ENCODE measurements around the gene CLPTM1L.
"Not testable (repeated sequence)": the region's sequence is repeated elsewhere in the genome, so short reads cannot be mapped to it uniquely, and the experiment has no call there.

Gene CLPTM1L

GRCh38 chr5:1291611-1292080 is 53.3 kb downstream of the CLPTM1L start:
- no peak for DNase-seq (ENCODE audit: low read depth)

DNA sequence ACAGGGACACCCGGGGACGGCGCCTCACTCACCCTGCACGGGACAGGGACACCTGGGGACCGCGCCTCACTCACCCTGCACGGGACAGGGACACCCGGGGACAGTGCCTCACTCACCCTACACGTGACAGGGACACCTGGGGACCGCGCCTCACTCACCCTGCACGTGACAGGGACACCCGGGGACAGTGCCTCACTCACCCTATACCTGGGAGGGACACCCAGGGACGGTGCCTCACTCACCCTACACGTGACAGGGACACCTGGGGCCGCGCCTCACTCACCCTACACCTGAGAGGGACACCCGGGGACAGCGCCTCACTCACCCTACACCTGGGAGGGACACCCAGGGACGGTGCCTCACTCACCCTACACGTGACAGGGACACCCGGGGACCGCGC is 53.9 kb downstream of the CLPTM1L start:
- not testable (repeated sequence) for DNase-seq (ENCODE audit: low read depth)

DNA sequence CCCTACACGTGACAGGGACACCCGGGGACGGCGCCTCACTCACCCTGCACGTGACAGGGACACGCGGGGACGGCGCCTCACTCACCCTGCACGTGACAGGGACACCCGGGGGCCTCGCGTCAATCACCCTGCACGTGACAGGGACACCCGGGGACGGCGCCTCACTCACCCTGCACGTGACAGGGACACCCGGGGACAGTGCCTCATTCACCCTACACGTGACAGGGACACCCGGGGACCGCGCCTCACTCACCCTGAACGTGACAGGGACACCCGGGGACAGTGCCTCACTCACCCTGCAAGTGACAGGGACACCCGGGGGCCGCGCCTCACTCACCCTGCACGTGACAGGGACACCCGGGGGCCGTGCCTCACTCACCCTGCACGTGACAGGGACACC is 55.3 kb downstream of the CLPTM1L start:
- DNase-seq (ENCODE audit: low read depth) = not testable (repeated sequence)

DNA sequence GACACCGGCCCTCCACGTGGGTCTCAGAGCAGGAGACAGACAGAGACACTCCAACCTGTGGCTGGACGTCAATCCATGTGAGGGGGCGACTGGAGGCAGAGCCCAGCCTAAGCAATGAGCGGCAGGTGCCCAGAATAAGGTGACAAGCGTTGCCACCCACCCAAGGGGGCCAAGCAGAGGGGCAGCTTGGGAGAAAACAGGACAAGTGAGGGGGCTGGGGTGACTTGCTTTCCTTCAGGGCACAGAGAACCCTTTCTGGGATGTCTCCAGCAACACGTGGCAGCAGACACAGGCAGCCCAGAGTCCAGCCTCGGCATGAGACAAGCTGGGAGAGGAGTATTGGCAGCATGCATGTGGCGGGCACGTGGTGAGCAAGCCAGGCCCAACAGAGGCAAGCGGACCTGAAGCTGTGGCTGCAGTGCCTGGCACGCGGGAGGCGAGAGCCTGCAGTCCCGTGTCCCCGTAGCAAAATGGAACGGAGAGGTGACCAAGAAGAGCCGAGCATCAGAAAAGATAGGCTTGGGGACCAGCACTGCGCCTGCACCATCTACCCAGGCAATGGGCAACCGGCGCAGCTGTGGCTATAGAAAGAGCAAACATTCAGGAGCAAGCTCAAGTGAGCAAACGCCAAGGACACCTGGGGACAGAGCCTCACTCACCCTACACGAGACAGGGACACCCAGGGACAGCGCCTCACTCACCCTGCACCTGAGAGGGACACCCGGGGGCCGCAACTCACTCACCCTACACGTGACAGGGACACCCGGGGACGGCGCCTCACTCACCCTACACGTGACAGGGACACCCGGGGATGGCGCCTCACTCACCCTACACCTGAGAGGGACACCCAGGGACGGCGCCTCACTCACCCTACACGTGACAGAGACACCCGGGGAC is 56.2 kb downstream of the CLPTM1L start:
- DNase-seq (ENCODE audit: low read depth) = no peak

GRCh38 chr5:1285883-1286291 is 59.0 kb downstream of the CLPTM1L start:
- DNase-seq (ENCODE audit: low read depth) = no peak

DNA sequence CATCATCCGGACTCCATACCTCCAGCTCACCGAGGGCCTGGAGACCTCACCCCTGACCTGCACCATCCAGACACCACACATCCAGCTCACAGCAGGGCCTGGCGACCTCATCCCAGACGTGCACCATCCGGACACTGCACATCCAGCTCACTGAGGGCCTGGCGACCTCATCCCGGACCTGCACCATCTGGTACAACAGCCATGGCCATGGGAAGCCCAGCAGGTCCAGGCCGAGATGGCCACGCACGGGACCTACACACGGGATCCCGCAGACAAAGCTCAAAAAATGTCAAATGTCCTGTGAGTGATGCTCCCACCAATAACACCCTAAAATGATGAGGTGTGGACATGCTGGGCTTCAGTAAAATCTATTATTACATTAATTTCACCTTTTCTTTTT is 59.8 kb downstream of the CLPTM1L start:
- no peak for DNase-seq (ENCODE audit: low read depth)

- not testable (repeated sequence) for DNase-seq (ENCODE audit: low read depth)
Observed at GRCh38 chr5:1284336-1284970, 60.4 kb downstream of the CLPTM1L start.

GRCh38 chr5:1283729-1284041 is 61.2 kb downstream of the CLPTM1L start:
- not testable (repeated sequence) for DNase-seq (ENCODE audit: low read depth)

- DNase-seq (ENCODE audit: low read depth) = not testable (repeated sequence)
Observed at GRCh38 chr5:1282993-1283728, 61.7 kb downstream of the CLPTM1L start.

DNA sequence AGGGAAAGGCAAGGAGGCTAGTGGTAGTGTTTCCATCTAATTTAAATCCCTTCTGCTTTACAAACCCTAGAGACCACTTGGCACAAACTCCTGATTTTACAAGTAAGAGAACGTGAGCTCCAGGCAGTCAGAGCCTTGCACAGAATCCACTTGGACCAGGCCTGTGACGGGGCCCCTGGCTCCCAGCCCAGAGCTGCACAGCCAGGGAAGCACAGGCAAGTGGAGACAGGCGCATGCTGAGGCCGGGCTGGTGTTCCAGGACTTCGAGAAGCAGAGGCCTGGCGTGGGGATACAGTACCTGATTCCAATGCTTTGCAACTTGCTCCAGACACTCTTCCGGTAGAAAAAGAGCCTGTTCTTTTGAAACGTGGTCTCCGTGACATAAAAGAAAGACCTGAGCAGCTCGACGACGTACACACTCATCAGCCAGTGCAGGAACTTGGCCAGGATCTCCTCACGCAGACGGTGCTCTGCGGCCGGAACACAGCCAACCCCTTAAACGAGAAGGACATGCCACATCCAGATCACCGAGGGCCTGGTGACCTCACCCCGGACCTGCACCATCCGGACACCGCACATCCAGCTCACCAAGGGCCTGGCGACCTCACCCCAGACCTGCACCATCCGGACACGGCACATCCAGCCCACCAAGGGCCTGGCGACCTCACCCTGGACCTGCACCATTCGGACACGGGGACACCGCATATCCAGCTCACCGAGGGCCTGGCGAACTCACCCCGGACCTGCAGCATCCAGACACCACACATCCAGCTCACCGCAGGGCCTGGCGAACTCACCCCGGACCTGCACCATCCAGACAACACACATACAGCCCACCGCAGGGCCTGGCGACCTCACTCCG is 62.5 kb downstream of the CLPTM1L start:
- no peak for DNase-seq (ENCODE audit: low read depth)

DNA sequence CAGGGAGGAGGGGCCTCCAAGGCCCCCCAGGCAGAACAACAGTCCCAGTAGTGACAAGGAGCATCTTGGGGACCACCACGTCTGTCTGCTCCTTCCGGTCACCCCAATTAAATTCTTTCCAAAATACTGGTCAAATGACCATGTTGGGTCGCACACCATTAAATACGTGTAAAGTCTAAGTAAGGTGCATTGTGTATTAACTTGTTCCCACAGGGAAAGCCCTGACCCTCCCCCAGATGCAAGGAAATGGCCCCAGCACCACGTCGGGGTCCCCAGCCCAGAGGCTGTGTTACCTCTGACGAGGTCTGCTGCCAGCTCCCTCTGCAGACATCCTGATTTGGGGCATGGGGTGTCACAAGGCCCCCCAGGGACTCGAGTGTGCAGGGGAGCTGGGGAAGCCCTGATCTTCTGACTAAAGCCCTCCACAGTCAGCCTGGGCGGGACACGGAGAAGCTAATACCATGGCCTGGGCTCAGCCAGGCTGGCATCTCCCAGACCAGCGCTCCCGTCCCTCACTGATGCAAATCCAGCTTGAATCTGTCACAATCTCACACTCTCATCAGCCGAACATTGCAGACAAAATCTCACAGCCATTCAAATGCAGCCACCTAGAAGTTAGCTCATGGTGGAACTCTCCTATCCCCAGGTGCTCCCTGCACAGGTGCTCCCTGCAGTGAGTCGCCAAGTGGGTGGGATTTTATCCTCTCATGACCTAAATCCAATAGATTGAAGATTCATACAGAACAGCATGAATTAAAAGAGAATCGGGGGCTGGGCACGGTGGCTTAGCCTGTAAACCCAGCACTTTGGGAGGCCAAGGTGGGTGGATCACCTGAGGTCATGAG is 63.6 kb downstream of the CLPTM1L start:
- no peak for DNase-seq (ENCODE audit: low read depth)

GRCh38 chr5:1280177-1281037 is 64.5 kb downstream of the CLPTM1L start:
- no peak for DNase-seq (ENCODE audit: low read depth)

DNA sequence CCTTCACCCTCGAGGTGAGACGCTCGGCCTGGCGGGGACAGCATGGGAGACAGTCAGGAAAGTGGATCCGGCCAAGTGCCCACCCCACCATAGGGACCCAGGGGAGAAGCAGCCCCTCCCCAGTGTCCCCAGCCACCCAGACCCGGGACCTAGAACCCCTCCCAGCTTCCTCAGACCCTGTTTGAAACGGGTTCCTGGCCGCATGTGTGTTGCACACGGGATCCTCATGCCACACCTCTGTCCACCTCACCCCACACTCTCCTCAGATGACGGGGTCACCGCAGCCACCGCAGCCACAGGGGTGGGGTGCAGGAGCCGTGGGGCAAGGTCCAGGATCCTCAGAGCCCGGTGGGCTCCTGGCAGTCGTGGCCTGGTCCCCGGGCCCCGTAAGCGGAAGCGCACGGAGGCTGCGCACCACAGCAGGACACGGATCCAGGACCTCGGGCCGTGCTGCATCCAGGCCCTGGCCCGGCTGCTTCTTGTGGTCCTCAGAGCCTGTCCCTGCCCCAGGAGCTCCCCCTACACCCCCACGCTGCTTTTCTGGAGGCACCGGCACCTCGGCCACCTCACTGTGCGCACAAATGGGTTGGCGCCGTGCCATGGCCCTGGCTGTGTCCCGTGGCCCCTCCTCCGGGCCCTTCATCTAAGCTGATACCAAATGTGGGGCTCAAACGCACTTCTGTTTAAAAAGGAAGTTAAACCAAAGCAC is 65.3 kb downstream of the CLPTM1L start:
- DNase-seq (ENCODE audit: low read depth) = no peak

GRCh38 chr5:1278656-1279442 is 66.0 kb downstream of the CLPTM1L start:
- DNase-seq (ENCODE audit: low read depth) = no peak

DNA sequence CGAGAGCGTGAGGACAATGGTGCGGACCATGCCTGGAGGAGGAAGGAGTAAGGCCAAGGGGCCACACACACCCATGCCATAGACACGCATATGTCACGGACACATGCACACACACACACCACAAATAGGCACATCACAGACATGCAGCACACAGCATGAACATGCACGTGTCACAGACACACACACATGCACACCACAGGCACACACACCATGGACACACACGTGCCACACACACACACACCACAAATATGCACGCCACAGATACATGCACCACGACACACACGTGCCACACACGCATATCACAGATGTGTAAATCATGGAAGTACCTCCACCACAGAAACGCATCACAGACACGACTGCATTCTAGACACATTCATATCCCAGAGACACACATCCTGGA is 66.7 kb downstream of the CLPTM1L start:
- no peak for DNase-seq (ENCODE audit: low read depth)

DNA sequence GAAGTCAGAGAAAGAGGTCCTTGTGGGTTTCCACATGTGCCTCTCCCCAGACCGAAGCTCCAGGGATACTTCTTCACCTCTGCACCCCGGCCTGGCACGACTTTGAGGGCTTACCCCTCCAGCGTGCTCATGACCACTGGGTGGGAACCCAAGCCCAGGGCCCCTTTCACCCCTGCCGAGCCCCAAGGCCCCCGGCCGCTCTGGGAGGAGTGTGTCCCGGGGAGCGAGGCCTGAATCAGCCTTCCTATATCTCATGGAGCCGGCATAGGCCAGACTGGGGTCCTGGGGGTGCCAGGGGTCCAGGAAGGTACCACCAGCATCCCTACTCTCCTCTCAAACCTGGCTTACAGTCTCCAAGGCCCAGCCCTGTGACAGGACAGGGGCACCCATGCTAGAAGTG is 67.1 kb downstream of the CLPTM1L start:
- DNase-seq (ENCODE audit: low read depth) = no peak

DNA sequence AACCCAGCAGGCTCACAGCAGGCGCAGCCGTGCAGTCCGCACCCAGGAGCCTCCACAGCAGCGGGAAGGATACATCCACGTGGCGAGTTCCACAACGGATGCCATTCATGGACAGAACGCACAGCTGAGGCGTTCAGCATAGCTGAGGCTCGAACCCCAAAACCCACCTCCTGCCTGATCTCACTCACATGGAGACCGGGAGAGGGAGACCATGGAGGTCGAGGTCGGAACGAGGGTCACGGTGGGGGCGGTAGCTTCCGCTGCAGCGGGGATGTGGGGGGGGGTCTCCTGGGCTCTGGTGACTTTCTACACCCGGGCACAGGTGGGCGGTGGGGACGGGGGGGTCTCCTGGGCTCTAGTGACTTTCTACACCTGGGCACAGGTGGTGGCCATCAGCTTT is 67.6 kb downstream of the CLPTM1L start:
- DNase-seq (ENCODE audit: low read depth) = no peak

DNA sequence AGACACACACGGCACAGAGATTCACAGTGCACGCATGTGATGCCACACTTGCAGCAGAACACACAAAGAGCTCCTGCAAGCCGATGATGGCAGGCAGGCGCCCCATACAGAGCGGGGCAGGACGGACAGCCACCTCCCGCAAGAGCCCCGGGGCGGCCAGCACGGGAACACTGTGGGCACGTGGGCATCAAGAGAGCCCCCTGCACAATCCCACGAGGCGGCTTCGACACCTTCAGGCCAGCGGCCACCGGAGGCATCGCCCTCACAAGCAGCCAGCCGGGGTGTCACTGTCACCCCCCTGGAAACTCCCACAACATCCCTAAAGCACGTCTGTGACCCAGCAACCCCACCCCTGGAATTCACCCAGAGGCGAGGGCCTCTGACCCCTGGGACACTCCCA is 68.0 kb downstream of the CLPTM1L start:
- DNase-seq (ENCODE audit: low read depth) = no peak

All from GM04503 (cell line).